Mucosa of rectum (tissue), 2 donors: ENCODE data around the gene EEF1AKMT2.
"Not testable (repeated sequence)": the region's sequence is repeated elsewhere in the genome, so short reads cannot be mapped to it uniquely, and the experiment has no call there.

Source experiments
- H3K27ac ChIP-seq, 2 donors: one replicate each; pipeline ENCODE4 v1.7.0; 2013; ENCODE audit warnings: inconsistent platforms in 2 of 2, low read depth in 2 of 2, low read length in 2 of 2
- H3K27me3 ChIP-seq, 2 donors: one replicate each; pipeline ENCODE4 v1.7.0; 2013; ENCODE audit warnings: low read length in 2 of 2; ENCODE audit not compliant: control insufficient read depth in 2 of 2, insufficient read depth in 2 of 2
- H3K36me3 ChIP-seq, 2 donors: one replicate each; pipeline ENCODE4 v1.7.0; 2013; ENCODE audit warnings: low read length in 2 of 2; ENCODE audit not compliant: control insufficient read depth in 2 of 2, insufficient read depth in 2 of 2
- H3K4me1 ChIP-seq, 2 donors: one replicate each; pipeline ENCODE4 v1.7.0; 2013; ENCODE audit warnings: low read length in 2 of 2, mild to moderate bottlenecking in 1 of 2; ENCODE audit not compliant: control insufficient read depth in 2 of 2, insufficient read depth in 2 of 2
- H3K4me3 ChIP-seq, 2 donors: one replicate each; pipeline ENCODE4 v1.7.0; 2013; ENCODE audit warnings: low read length in 2 of 2
- H3K9ac ChIP-seq, 2 donors: one replicate each; pipeline ENCODE4 v1.7.0; 2013; ENCODE audit warnings: low read length in 2 of 2, low read depth in 1 of 2, mild to moderate bottlenecking in 1 of 2
- H3K9me3 ChIP-seq, 2 donors: one replicate each; pipeline ENCODE4 v1.7.0; 2013; ENCODE audit warnings: low read length in 2 of 2; ENCODE audit not compliant: control insufficient read depth in 2 of 2
- donor health status: healthy.
- donor health status: Normal muscosa, but diverticular disease.

Gene EEF1AKMT2

GRCh38 chr10:124791547-124792348 is at the start of gene EEF1AKMT2:
Gene EEF1AKMT2, minus strand, starts transcription at chr10:124791887. Its CDS starts 54 bp downstream, at chr10:124791833.
- Histone ChIP-seq H3K9me3 (no peaks in the 10 kb centered on the region), H3K4me1 (peaks cover 0 to 2% of the 10 kb centered on the region in 2 donors), H3K27ac (peak within 1 kb of the TSS; percentile 89 to 90), H3K36me3 (peaks cover 0 to 7% of the 10 kb centered on the region in 2 donors), H3K9ac (peak within 1 kb of the TSS; percentile 88 to 92), H3K27me3 (no peaks in the 10 kb centered on the region), H3K4me3 (peak within 1 kb of the TSS; percentile 81 to 84)

GRCh38 chr10:124837687-124838086 is 46.0 kb upstream of the EEF1AKMT2 start:
- no peak overlapping the region for H3K9ac ChIP-seq
- H3K4me3 ChIP-seq: no peak overlapping the region
- no peaks in the 10 kb centered on the region for H3K4me1 ChIP-seq
- no peaks in the 10 kb centered on the region for H3K9me3 ChIP-seq
- peaks cover 28 to 32% of the 10 kb centered on the region in 2 donors for H3K36me3 ChIP-seq
- H3K27ac ChIP-seq: no peak overlapping the region
- H3K27me3 ChIP-seq: no peaks in the 10 kb centered on the region

- no peak overlapping the region for H3K9ac ChIP-seq
- no peak overlapping the region for H3K27ac ChIP-seq
- H3K36me3 ChIP-seq: peaks cover 52 to 66% of the 10 kb centered on the region in 2 donors
- H3K9me3 ChIP-seq: no peaks in the 10 kb centered on the region
- no peaks in the 10 kb centered on the region for H3K27me3 ChIP-seq
- H3K4me1 ChIP-seq: no peaks in the 10 kb centered on the region
- H3K4me3 ChIP-seq: no peak overlapping the region
These were observed 39.4 kb upstream of the EEF1AKMT2 start for GRCh38 chr10:124831116-124831515.

- peaks cover 45 to 60% of the 10 kb centered on the region in 2 donors for H3K36me3 ChIP-seq
- no peak overlapping the region for H3K27ac ChIP-seq
- no peaks in the 10 kb centered on the region for H3K9me3 ChIP-seq
These were observed 38.8 kb upstream of the EEF1AKMT2 start for GRCh38 chr10:124830445-124830844.

GRCh38 chr10:124829447-124830115 is 37.9 kb upstream of the EEF1AKMT2 start:
- Histone ChIP-seq H3K4me3 (no peak overlapping the region), H3K27me3 (no peaks in the 10 kb centered on the region), H3K9me3 (no peaks in the 10 kb centered on the region), H3K9ac (no peak overlapping the region), H3K4me1 (no peaks in the 10 kb centered on the region), H3K36me3 (peaks cover 39 to 52% of the 10 kb centered on the region in 2 donors), H3K27ac (no peak overlapping the region)

More at GRCh38 chr10:124830445-124830844, 38.8 kb upstream of the EEF1AKMT2 start:
- Histone ChIP-seq H3K4me3 (no peak overlapping the region), H3K4me1 (no peaks in the 10 kb centered on the region), H3K9ac (no peak overlapping the region), H3K27me3 (no peaks in the 10 kb centered on the region)

- Histone ChIP-seq H3K9me3 (no peaks in the 10 kb centered on the region), H3K27ac (no peak overlapping the region), H3K27me3 (no peaks in the 10 kb centered on the region), H3K4me3 (no peak overlapping the region), H3K4me1 (no peaks in the 10 kb centered on the region), H3K36me3 (peaks cover 30 to 44% of the 10 kb centered on the region in 2 donors), H3K9ac (no peak overlapping the region)
These were observed 35.8 kb upstream of the EEF1AKMT2 start for GRCh38 chr10:124827474-124827873.

GRCh38 chr10:124826262-124826661 is 34.6 kb upstream of the EEF1AKMT2 start:
- Histone ChIP-seq H3K9ac (no peak overlapping the region), H3K4me1 (no peaks in the 10 kb centered on the region), H3K4me3 (no peak overlapping the region), H3K27ac (no peak overlapping the region), H3K9me3 (no peaks in the 10 kb centered on the region), H3K27me3 (no peaks in the 10 kb centered on the region), H3K36me3 (peaks cover 23 to 38% of the 10 kb centered on the region in 2 donors)

GRCh38 chr10:124825702-124826101 is 34.0 kb upstream of the EEF1AKMT2 start:
- Histone ChIP-seq H3K36me3 (peaks cover 18 to 33% of the 10 kb centered on the region in 2 donors), H3K9ac (no peak overlapping the region), H3K27ac (no peak overlapping the region), H3K27me3 (no peaks in the 10 kb centered on the region), H3K9me3 (no peaks in the 10 kb centered on the region), H3K4me1 (no peaks in the 10 kb centered on the region), H3K4me3 (no peak overlapping the region)

- H3K4me1 ChIP-seq, H3K4me3 ChIP-seq, H3K9me3 ChIP-seq, H3K9ac ChIP-seq, H3K27ac ChIP-seq, H3K27me3 ChIP-seq: not testable (repeated sequence)
- H3K36me3 ChIP-seq: peaks cover 11 to 29% of the 10 kb centered on the region in 2 donors
These were observed 33.2 kb upstream of the EEF1AKMT2 start for GRCh38 chr10:124824932-124825331.

GRCh38 chr10:124824507-124824906 is 32.8 kb upstream of the EEF1AKMT2 start:
- Histone ChIP-seq H3K9me3 (no peaks in the 10 kb centered on the region), H3K4me3 (no peak overlapping the region), H3K9ac (no peak overlapping the region), H3K27ac (no peak overlapping the region), H3K27me3 (no peaks in the 10 kb centered on the region), H3K4me1 (no peaks in the 10 kb centered on the region), H3K36me3 (peaks cover 7 to 25% of the 10 kb centered on the region in 2 donors)
